NT2/D1 (cell line): ENCODE measurements around the gene CRTC2.
"Not testable (repeated sequence)": the region's sequence is repeated elsewhere in the genome, so short reads cannot be mapped to it uniquely, and the experiment has no call there.

Experiments
- DNase-seq: peaks from one replicate; pipeline ENCODE4 v3.0.0-alpha.2; 2011; ENCODE audit warnings: low read depth, low spot score
- H3K27me3 ChIP-seq: 2 replicates; pipeline ENCODE4 v1.6.0; 2011; ENCODE audit warnings: mild to moderate bottlenecking; ENCODE audit not compliant: insufficient read length, insufficient read depth
- H3K36me3 ChIP-seq: 2 replicates; pipeline ENCODE4 v1.6.1; 2011; ENCODE audit warnings: mild to moderate bottlenecking, low read length, mixed read lengths; ENCODE audit not compliant: insufficient read depth, insufficient read length
- H3K4me1 ChIP-seq: 2 replicates; pipeline ENCODE4 v1.5.1; 2011; ENCODE audit not compliant: insufficient read depth, insufficient read length
- H3K4me3 ChIP-seq: 2 replicates; pipeline ENCODE4 v1.5.1; 2011; ENCODE audit warnings: low read depth; ENCODE audit not compliant: insufficient read length
- H3K9ac ChIP-seq: 2 replicates; pipeline ENCODE4 v1.6.0; 2011; ENCODE audit warnings: low read depth; ENCODE audit not compliant: insufficient read length
- H3K9me3 ChIP-seq: 2 replicates; pipeline ENCODE4 v1.5.1; 2011; ENCODE audit warnings: mild to moderate bottlenecking, low read length; ENCODE audit not compliant: insufficient read depth
- SUZ12 ChIP-seq: IDR thresholded peaks from 2 replicates; pipeline ENCODE4 v1.6.1; 2011; ENCODE audit not compliant: insufficient read length, insufficient read depth; ENCODE audit errors: extremely low read depth
- YY1 ChIP-seq: IDR thresholded peaks from 2 replicates; pipeline ENCODE4 v1.6.1; 2011; ENCODE audit not compliant: insufficient read length, insufficient read depth
- ZNF274 ChIP-seq: IDR thresholded peaks from 2 replicates; pipeline ENCODE4 v1.6.1; 2011; ENCODE audit warnings: mild to moderate bottlenecking, low read depth, low read length

Gene CRTC2

DNA sequence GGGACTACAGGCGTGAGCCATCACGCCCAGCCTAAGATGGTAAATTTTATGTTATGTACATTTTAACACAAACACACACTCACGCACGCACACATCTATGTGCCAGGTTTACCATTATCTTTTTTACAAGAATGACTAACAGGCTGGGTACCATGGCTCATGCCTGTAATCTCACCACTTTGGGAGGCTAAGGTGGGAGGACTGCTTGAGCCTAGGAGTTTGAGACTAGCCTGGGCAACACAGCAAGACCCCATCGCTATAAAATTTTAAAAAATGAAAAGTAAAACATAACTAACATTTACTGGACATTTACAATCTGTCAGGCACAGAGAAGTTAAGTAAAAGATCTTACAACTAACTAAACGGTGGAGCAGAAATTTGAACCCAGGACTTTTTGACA lies 50.3 kb downstream of the CRTC2 start:
- DNase-seq: no peak
- TF ChIP-seq ZNF274 (no peak), YY1 (no peak), SUZ12 (no peak)
- Histone ChIP-seq H3K36me3 (peaks cover 17% of the 10 kb centered on the region), H3K4me1 (no peaks in the 10 kb centered on the region), H3K4me3 (no peak overlapping the region), H3K27me3 (no peaks in the 10 kb centered on the region), H3K9ac (no peak overlapping the region), H3K9me3 (no peaks in the 10 kb centered on the region)

DNA sequence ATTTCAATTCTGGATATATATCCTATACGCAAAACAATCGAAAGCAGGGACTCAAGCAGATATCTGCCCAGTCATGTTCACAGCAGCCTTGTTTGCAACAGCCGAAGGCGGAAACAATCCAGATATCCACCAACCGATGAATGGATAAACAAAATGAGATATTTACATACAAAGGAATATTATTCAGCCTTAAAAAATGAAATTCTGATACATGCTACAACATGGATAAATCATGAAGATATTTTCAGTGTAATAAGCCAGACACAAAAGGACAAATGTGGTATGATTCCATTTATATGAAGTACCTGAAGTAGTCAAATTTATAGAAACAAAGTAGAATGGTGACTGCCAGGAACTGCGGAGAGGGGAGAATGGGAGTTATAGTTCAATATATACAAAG lies 51.3 kb downstream of the CRTC2 start:
- Histone ChIP-seq H3K27me3 (no peaks in the 10 kb centered on the region), H3K36me3 (peaks cover 17% of the 10 kb centered on the region), H3K9ac (no peak overlapping the region), H3K9me3 (no peaks in the 10 kb centered on the region), H3K4me1 (no peaks in the 10 kb centered on the region), H3K4me3 (no peak overlapping the region)
- no peak for TF ChIP-seq YY1
- DNase-seq: no peak

DNA sequence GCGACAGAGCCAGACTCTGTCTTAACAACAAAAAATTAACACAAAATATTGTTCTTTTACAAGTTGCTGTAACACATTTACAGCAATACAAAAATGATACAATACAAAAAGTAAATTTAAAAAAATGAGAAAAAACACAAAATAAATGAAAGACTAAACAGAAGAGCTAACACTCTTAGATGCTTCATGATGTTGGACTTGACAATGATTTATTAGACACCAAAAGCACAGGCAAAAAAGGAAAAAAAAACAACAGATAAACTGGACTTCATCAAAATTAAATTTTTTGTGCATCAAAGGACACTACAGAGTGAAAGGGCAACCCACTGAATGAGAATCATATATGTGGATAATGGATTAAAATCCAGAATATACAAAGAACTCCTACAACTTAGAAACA lies 52.0 kb downstream of the CRTC2 start:
- TF ChIP-seq ZNF274 (no peak), SUZ12 (no peak), YY1 (no peak)
- H3K36me3 ChIP-seq: peaks cover 17% of the 10 kb centered on the region
- H3K4me3 ChIP-seq: no peak overlapping the region
- no peak for DNase-seq
- H3K9ac ChIP-seq: no peak overlapping the region
- no peaks in the 10 kb centered on the region for H3K4me1 ChIP-seq
- H3K9me3 ChIP-seq: no peaks in the 10 kb centered on the region
- H3K27me3 ChIP-seq: no peaks in the 10 kb centered on the region

DNA sequence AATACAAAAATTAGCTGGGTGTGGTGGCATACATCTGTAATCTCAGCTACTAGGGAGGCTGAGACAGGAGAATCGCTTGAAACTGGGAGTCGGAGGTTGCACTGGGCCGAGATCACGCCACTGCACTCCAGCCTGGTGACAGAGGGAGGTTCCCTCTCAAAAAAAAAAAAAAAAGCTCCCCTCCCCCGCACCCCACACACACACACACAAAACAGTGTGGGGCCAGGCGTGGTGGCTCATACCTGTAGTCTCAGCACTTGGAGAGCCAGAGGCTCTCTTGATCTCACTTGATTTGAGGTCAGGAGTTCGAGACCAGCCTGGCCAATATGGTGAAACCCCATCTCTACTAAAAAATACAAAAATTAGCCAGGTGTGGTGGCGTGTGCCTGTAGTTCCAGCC lies 52.5 kb downstream of the CRTC2 start:
- H3K9ac ChIP-seq, H3K9me3 ChIP-seq, DNase-seq, H3K4me1 ChIP-seq, H3K27me3 ChIP-seq, H3K4me3 ChIP-seq: not testable (repeated sequence)
- peaks cover 17% of the 10 kb centered on the region for H3K36me3 ChIP-seq

- no peak for TF ChIP-seq YY1
- TF ChIP-seq SUZ12: no peak
- TF ChIP-seq ZNF274: no peak
- H3K36me3 ChIP-seq: peaks cover 22% of the 10 kb centered on the region
Observed at GRCh38 chr1:153903841-153904455, 54.5 kb downstream of the CRTC2 start.

DNA sequence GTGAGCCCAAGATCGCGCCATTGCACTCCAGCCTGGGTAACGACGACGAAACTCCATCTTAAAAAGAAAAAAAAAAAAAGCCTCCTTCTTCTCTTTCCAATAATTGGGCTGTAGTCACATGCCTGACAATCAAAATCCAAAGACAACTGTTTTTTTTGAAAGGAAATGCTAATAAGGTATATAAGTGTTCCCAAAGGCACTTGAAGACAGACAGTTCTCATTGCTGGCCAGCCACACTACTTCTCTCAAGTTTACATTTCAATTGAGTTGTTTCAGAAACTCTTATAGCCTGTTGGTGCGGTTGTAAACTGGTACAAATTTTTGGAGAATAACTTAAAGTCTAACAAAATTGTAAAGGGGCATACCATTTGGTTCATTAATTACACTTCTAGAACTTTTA lies 58.9 kb downstream of the CRTC2 start:
- H3K36me3 ChIP-seq: peaks cover 33% of the 10 kb centered on the region
- no peaks in the 10 kb centered on the region for H3K4me1 ChIP-seq
- TF ChIP-seq SUZ12: no peak
- no peak for TF ChIP-seq ZNF274
- no peak for TF ChIP-seq YY1
- H3K9me3 ChIP-seq: no peaks in the 10 kb centered on the region
- H3K9ac ChIP-seq: no peak overlapping the region
- DNase-seq: no peak
- H3K27me3 ChIP-seq: no peaks in the 10 kb centered on the region
- H3K4me3 ChIP-seq: no peak overlapping the region

More at GRCh38 chr1:153903841-153904455, 54.5 kb downstream of the CRTC2 start:
- Histone ChIP-seq H3K27me3 (no peaks in the 10 kb centered on the region), H3K9me3 (no peaks in the 10 kb centered on the region), H3K4me1 (no peaks in the 10 kb centered on the region), H3K9ac (no peak overlapping the region), H3K4me3 (no peak overlapping the region)
- DNase-seq: no peak
